Keratinocyte (primary cell): ENCODE data around the gene POMT1. TPM values are rescaled to one million over a fixed set of nuclear protein-coding genes. Genes with fewer than 3 reads are reported as not detected.

Experiments used
- DNase-seq: peaks from one replicate; pipeline ENCODE4 v3.0.0-alpha.2; 2011; ENCODE audit warnings: low read depth, missing footprints, low spot score
- FAIRE-seq: peaks from 2 replicates; lab custom pipeline; 2011; peaks lifted over from hg19 to GRCh38; lab: Jason Lieb, UNC
- H2AFZ ChIP-seq: 2 replicates; pipeline ENCODE4 v1.6.0; 2012; ENCODE audit warnings: low read length, control low read depth, inconsistent platforms; ENCODE audit not compliant: control insufficient read depth
- H3K27ac ChIP-seq: 2 replicates; pipeline ENCODE4 v1.5.1; 2011; ENCODE audit warnings: low read length; ENCODE audit not compliant: control insufficient read depth, insufficient read depth
- H3K27me3 ChIP-seq: 3 replicates; pipeline ENCODE4 v1.6.0; 2011; ENCODE audit warnings: low read length; ENCODE audit not compliant: control insufficient read depth, insufficient read depth; ENCODE audit errors: extremely low read depth
- H3K36me3 ChIP-seq, 2 experiments: 2 replicates in 1 of 2; 3 replicates in 1 of 2; pipeline ENCODE4 v1.5.1; 2011; ENCODE audit warnings: low read length in 2 of 2, mild to moderate bottlenecking in 1 of 2; ENCODE audit not compliant: control insufficient read depth in 2 of 2, insufficient read depth in 2 of 2; ENCODE audit errors: extremely low read depth in 1 of 2
- H3K4me1 ChIP-seq: 3 replicates; pipeline ENCODE4 v1.5.1; 2011; ENCODE audit warnings: low read length; ENCODE audit not compliant: control insufficient read depth, insufficient read depth; ENCODE audit errors: extremely low read depth
- H3K4me2 ChIP-seq: 3 replicates; pipeline ENCODE4 v1.6.0; 2011; ENCODE audit warnings: low read depth, low read length; ENCODE audit not compliant: control insufficient read depth, insufficient read depth; ENCODE audit errors: extremely low read depth
- H3K4me3 ChIP-seq, 3 experiments: fragments of 200-600 bp in 1 of 3; sonication (generic) in 1 of 3; 2 replicates in 2 of 3; 3 replicates in 1 of 3; pipeline ENCODE4 v1.5.1; 2011 to 2016; ENCODE audit warnings: low read length in 3 of 3, mild to moderate bottlenecking in 3 of 3, control low read depth in 2 of 3, inconsistent platforms in 1 of 3, low read depth in 1 of 3, mixed read lengths in 1 of 3, mixed run types in 1 of 3, moderate library complexity in 1 of 3; ENCODE audit not compliant: control insufficient read depth in 2 of 3, insufficient read depth in 2 of 3; ENCODE audit errors: extremely low read depth in 1 of 3
- H3K79me2 ChIP-seq: 2 replicates; pipeline ENCODE4 v1.6.0; 2012; ENCODE audit warnings: low read length; ENCODE audit not compliant: control insufficient read depth, insufficient read depth
- H3K9ac ChIP-seq: 3 replicates; pipeline ENCODE4 v1.6.0; 2011; ENCODE audit warnings: low read length; ENCODE audit not compliant: control insufficient read depth, insufficient read depth; ENCODE audit errors: extremely low read depth
- H3K9me1 ChIP-seq: 3 replicates; pipeline ENCODE4 v1.6.0; 2011; ENCODE audit warnings: low read length; ENCODE audit not compliant: control insufficient read depth, insufficient read depth; ENCODE audit errors: extremely low read depth
- H3K9me3 ChIP-seq: 2 replicates; pipeline ENCODE4 v1.5.1; 2012; ENCODE audit warnings: low read depth, low read length; ENCODE audit not compliant: control insufficient read depth
- H4K20me1 ChIP-seq: 3 replicates; pipeline ENCODE4 v1.6.0; 2011; ENCODE audit warnings: low read length; ENCODE audit not compliant: control insufficient read depth, insufficient read depth; ENCODE audit errors: extremely low read depth
- EZH2 ChIP-seq: IDR thresholded peaks from one replicate; pipeline ENCODE4 v1.6.1; 2012; ENCODE audit warnings: inconsistent platforms, mild to moderate bottlenecking, low read length, moderate library complexity
- dilution Hi-C: fragments of 300-500 bp; cut with MboI; formaldehyde crosslinking; loops from one replicate; pipeline ENCODE4 v1.7.0; 2020; ENCODE audit warnings: low sequenced_read_pairs; ENCODE audit not compliant: extremely low pct_ligation_motif_present
- polyA plus RNA-seq, 5 experiments: library from polyadenylated mRNA; depleted of rRNA in 3 of 5; stranded (reverse) in 3 of 5; stranded (forward) in 1 of 5; unstranded in 1 of 5; fragments of >200 nt; gene quantifications; 1 replicate in 1 of 5; 2 replicates in 3 of 5; 3 replicates in 1 of 5; pipeline versions ENCODE4 v1.2.1 to v1.2.3, GENCODE V29; 2011 to 2012; ENCODE audit warnings: missing spikeins in 2 of 5, low read depth in 1 of 5, low replicate concordance in 1 of 5
- TF ChIP-seq, protein P1 (sequence below), 3 experiments: IDR thresholded peaks in 1 of 3; conservative IDR thresholded peaks in 1 of 3; optimal IDR thresholded peaks in 1 of 3; 2 replicates in 2 of 3; 3 replicates in 1 of 3; pipeline versions ENCODE3 to v1.5.1; 2011; ENCODE audit warnings: low read length in 3 of 3, mild to moderate bottlenecking in 3 of 3, moderate library complexity in 2 of 3, control low read depth in 1 of 3, inconsistent platforms in 1 of 3; ENCODE audit not compliant: insufficient read depth in 2 of 3; ENCODE audit errors: extremely low read depth in 1 of 3

POMT1 gene
- polyA plus RNA-seq, 1 donor (not counting 4 experiments of a cell fraction or from before 2014, with no cell fraction given): 10.3 TPM

GRCh38 chr9:131517761-131518190 lies 15.1 kb downstream of the POMT1 start:
- dilution Hi-C loops: no loop called here
- Histone ChIP-seq H3K36me3 (peaks cover 25 to 63% of the 10 kb centered on the region in 2 experiments), H3K9ac (no peak overlapping the region), H2AFZ (no peak overlapping the region), H3K4me1 (no peaks in the 10 kb centered on the region), H3K27me3 (no peaks in the 10 kb centered on the region), H3K4me2 (no peak overlapping the region), H3K4me3 (no peak overlapping the region), H3K79me2 (no peaks in the 10 kb centered on the region), H4K20me1 (no peaks in the 10 kb centered on the region), H3K27ac (no peak overlapping the region), H3K9me3 (no peaks in the 10 kb centered on the region), H3K9me1 (no peaks in the 10 kb centered on the region)
- FAIRE-seq: no peak
- no peak for DNase-seq
- TF ChIP-seq, protein P1, sequence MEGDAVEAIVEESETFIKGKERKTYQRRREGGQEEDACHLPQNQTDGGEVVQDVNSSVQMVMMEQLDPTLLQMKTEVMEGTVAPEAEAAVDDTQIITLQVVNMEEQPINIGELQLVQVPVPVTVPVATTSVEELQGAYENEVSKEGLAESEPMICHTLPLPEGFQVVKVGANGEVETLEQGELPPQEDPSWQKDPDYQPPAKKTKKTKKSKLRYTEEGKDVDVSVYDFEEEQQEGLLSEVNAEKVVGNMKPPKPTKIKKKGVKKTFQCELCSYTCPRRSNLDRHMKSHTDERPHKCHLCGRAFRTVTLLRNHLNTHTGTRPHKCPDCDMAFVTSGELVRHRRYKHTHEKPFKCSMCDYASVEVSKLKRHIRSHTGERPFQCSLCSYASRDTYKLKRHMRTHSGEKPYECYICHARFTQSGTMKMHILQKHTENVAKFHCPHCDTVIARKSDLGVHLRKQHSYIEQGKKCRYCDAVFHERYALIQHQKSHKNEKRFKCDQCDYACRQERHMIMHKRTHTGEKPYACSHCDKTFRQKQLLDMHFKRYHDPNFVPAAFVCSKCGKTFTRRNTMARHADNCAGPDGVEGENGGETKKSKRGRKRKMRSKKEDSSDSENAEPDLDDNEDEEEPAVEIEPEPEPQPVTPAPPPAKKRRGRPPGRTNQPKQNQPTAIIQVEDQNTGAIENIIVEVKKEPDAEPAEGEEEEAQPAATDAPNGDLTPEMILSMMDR (optimal IDR thresholded peaks at IDR 0.05 in 1 of 3, IDR thresholded peaks at IDR 0.05 in 1 of 3, conservative IDR thresholded peaks at IDR 0.05 in 1 of 3; ENCODE audit: extremely low read depth in 1 of 3, insufficient read depth in 2 of 3, low read length in 3 of 3): no peak
- no peak for TF ChIP-seq EZH2

DNA sequence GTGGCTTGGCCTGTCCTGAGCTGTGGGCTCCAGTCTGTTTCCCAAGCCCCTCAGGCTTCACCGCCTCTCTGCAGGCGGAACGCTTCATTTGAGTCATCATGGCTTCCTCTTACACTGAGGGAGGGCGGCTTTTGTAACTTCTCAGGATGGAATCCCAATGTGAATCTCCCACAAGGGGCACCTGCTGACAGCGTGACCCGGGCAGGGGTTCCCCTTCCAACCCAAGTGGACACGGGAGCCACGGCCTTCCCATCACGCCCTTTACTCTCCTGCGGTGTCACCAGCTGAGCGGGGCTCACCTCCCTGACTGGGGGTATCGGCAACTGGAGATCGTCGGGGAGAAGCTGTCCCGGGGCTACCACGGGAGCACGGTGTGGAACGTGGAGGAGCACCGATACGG lies 15.8 kb downstream of the POMT1 start:
- no peaks in the 10 kb centered on the region for H3K27me3 ChIP-seq
- H2AFZ ChIP-seq: no peak overlapping the region
- H3K4me1 ChIP-seq: no peaks in the 10 kb centered on the region
- dilution Hi-C loops: no loop called here
- no peak overlapping the region for H3K27ac ChIP-seq
- H3K9me3 ChIP-seq: no peaks in the 10 kb centered on the region
- H3K4me3 ChIP-seq: no peak overlapping the region
- DNase-seq (no peak), FAIRE-seq (no peak)
- no peaks in the 10 kb centered on the region for H4K20me1 ChIP-seq
- no peak overlapping the region for H3K9ac ChIP-seq
- no peaks in the 10 kb centered on the region for H3K9me1 ChIP-seq
- no peak overlapping the region for H3K4me2 ChIP-seq
- TF ChIP-seq, protein P1 (optimal IDR thresholded peaks at IDR 0.05 in 1 of 3, IDR thresholded peaks at IDR 0.05 in 1 of 3, conservative IDR thresholded peaks at IDR 0.05 in 1 of 3; ENCODE audit: extremely low read depth in 1 of 3, insufficient read depth in 2 of 3, low read length in 3 of 3): no peak
- TF ChIP-seq EZH2: no peak
- peaks cover 31 to 65% of the 10 kb centered on the region in 2 experiments for H3K36me3 ChIP-seq
- no peaks in the 10 kb centered on the region for H3K79me2 ChIP-seq
